Effector CD8-positive, alpha-beta T cell (primary cell): ENCODE data around the gene CSTPP1.
"Not testable (repeated sequence)": the region's sequence is repeated elsewhere in the genome, so short reads cannot be mapped to it uniquely, and the experiment has no call there.

Source experiments
- DNase-seq: peaks from one replicate; lab custom pipeline; 2025; lab: John Stamatoyannopoulos, UW

Gene CSTPP1

DNA sequence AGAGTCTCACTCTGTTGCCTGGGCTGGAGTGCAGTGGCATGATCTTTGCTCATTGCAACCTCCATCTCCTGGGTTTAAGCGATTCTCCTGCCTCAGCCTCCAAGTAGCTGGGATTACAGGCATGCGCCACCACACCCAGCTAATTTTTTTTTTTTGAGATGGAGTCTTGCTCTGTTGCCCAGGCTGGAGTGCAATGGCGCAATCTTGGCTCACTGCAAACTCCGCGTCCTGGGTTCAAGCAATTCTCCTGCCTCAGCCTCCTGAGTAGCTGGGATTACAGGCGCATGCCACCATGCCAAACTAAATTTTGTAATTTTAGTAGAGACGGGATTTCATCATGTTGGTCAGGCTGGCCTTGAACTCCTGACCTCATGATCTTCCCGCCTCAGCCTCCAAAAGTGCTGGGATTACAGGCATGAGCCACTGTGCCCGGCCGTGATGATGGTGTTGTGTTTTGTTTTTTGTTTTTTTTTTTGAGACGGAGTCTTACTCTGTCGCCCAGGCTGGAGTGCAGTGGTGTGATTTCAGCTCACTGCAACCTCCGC, 271.5 kb downstream of the CSTPP1 start:
- DNase-seq: not testable (repeated sequence)

GRCh38 chr11:47208628-47209027, 272.1 kb downstream of the CSTPP1 start:
- no peak for DNase-seq
